Heart right ventricle (tissue), 16 donors: ENCODE data around the gene WASF2. TPM values are rescaled to one million over a fixed set of nuclear protein-coding genes. Genes with fewer than 3 reads are reported as not detected.

Experiments
- ATAC-seq, 8 donors: fragments of 200-7000 bp; cut with Tn5 transposase; one replicate each; pipeline ENCODE4 v1.9.1; 2020; ENCODE audit warnings: mild to moderate bottlenecking in 8 of 8, moderate library complexity in 8 of 8, moderate number of reproducible peaks in 1 of 8
- DNase-seq, 2 donors: peaks; one replicate each; pipeline ENCODE4 v3.0.0-alpha.2; 2020
- H3K27ac ChIP-seq, 10 donors: fragments of 200-600 bp; sonication (generic) in 2 of 10; one replicate each; pipeline versions ENCODE4 v1.5.0 to v1.8.0; 2020 to 2022; ENCODE audit warnings: mild to moderate bottlenecking in 3 of 10
- H3K27me3 ChIP-seq, 7 donors: fragments of 200-600 bp; one replicate each; pipeline ENCODE4 v1.8.0; 2021 to 2022; ENCODE audit warnings: mild to moderate bottlenecking in 2 of 7
- H3K36me3 ChIP-seq, 9 donors: fragments of 200-600 bp; sonication (generic) in 1 of 9; one replicate each; pipeline versions ENCODE4 v1.5.0 to v1.8.0; 2020 to 2022; ENCODE audit warnings: mild to moderate bottlenecking in 2 of 9
- H3K4me1 ChIP-seq, 9 donors: fragments of 200-600 bp; sonication (generic) in 1 of 9; one replicate each; pipeline versions ENCODE4 v1.5.0 to v1.8.0; 2020 to 2022; ENCODE audit warnings: mild to moderate bottlenecking in 4 of 9
- H3K4me3 ChIP-seq, 10 donors: fragments of 200-600 bp; sonication (generic) in 2 of 10; one replicate each; pipeline versions ENCODE4 v1.5.0 to v1.8.0; 2020 to 2022; ENCODE audit warnings: mild to moderate bottlenecking in 7 of 10, moderate library complexity in 2 of 10
- H3K9me3 ChIP-seq, 11 donors: fragments of 200-600 bp in 10 of 11; sonication (generic) in 2 of 11; one replicate each; pipeline versions ENCODE4 v1.5.0 to v1.8.0; 2013 to 2022; ENCODE audit warnings: mild to moderate bottlenecking in 2 of 11, control low read depth in 1 of 11, moderate library complexity in 1 of 11
- CTCF ChIP-seq, 9 donors: fragments of 200-600 bp; sonication (generic) in 2 of 9; IDR thresholded peaks; one replicate each; pipeline versions ENCODE4 v1.5.0 to v1.8.0; 2021 to 2022; ENCODE audit warnings: antibody characterized with exemption in 9 of 9, mild to moderate bottlenecking in 5 of 9, moderate library complexity in 1 of 9
- WGBS, 2 donors: extraction: QIAGEN DNeasy Blood & Tissue Kit; methylation state at CpG; one replicate each; pipeline ENCODE4 v1.1.7; 2013; ENCODE audit warnings: inconsistent platforms in 1 of 2; 5-methylcytosine and 5-hydroxymethylcytosine counted together
- intact Hi-C, 10 donors: fragments of 100-400 bp; cut with DNase I; formaldehyde crosslinking; loops; one replicate each; pipeline versions ENCODE4 v1.11.1 to v1.14.2; 2022
- polyA plus RNA-seq, 2 donors: library from polyadenylated mRNA; stranded (reverse); fragments of 200-250 nt; gene quantifications; one replicate each; pipeline ENCODE4 v1.2.3, GENCODE V29; 2013
- total RNA-seq, 10 donors: library from RNA; stranded (reverse); fragmentation: NEBNext Ultra II Directional in 3 of 10; extraction: Animal tissue kit (Norgen Biotek cat#: 25700) in 3 of 10; gene quantifications; one replicate each; pipeline versions ENCODE4 v1.2.1 to v1.2.4, GENCODE V29; 2021 to 2023
- donor health status: Arrhythmogenic right ventricular cardiomyopathy.
- donor health status: ischemic (EF 13 %, LVEDD 7.1; RV severe dilation, severe dysfunction).
- donor health status: healthy with polysubstance abuse.
- donor health status: DM: no; HTN: yes; CAD: no.
- donor health status: DM: no; HTN: no; CAD: no.
- donor health status: ischemic (EF 25% LVEDD 6.9; RV normal size, moderate dysfunction).
- donor health status: ischemic (EF 25% LVEDD 5.7; RV mildly dilated, moderate dysfunction).
- donor health status: healthy.
- donor health status: DM: yes; HTN: yes; CAD: no.
- donor health status: Ischemic cardiomyopathy.
- donor health status: ischemic (EF 35%, LVEDD 5.7; RV mildly dilated, moderate dysfunction).
- donor health status: nonischemic (EF 11% LVEDD 7.7; RV severe dilation, severe dysfunction).
- donor health status: DM: yes; HTN: yes; CAD: no.
- donor health status: PGD.
- donor health status: ischemic (EF 29% LVEDD 5.4; RV normal size, mild dysfunction).
- donor health status: nonischemic (EF 23%, LVEDD 6.1; RV moderate dilation, normal function).

The WASF2 gene
- total and polyA plus RNA-seq, 12 donors: 19.6 to 75.4 (median 50.5) TPM

- ATAC-seq (no peak), DNase-seq (no peak)
- TF ChIP-seq CTCF (IDR thresholded peaks at IDR 0.05): no peak
- intact Hi-C loops: no loop called here
- H3K4me1 ChIP-seq: peaks cover 43 to 97% (median 68%) of the 10 kb centered on the region in 9 donors
- H3K4me3 ChIP-seq: no peak overlapping the region
- H3K36me3 ChIP-seq: no peaks in the 10 kb centered on the region
- H3K27me3 ChIP-seq: no peaks in the 10 kb centered on the region
- peak overlapping the region; percentile 42 to 87 (median 68) for H3K27ac ChIP-seq
- no peaks in the 10 kb centered on the region for H3K9me3 ChIP-seq
- WGBS, 2 donors: 71 to 80% methylated on average over 21 of the region's 21 CpGs
Measured at GRCh38 chr1:27517907-27518718, 28.1 kb upstream of the WASF2 start.

- no peak for TF ChIP-seq CTCF (IDR thresholded peaks at IDR 0.05)
- no peaks in the 10 kb centered on the region for H3K27me3 ChIP-seq
Measured at GRCh38 chr1:27517301-27517700, 27.3 kb upstream of the WASF2 start.

GRCh38 chr1:27515626-27516025, 25.7 kb upstream of the WASF2 start:
- H3K4me1 ChIP-seq: peaks cover 18 to 72% (median 43%) of the 10 kb centered on the region in 9 donors
- DNase-seq (no peak), ATAC-seq (no peak)
- no peaks in the 10 kb centered on the region for H3K27me3 ChIP-seq
- H3K36me3 ChIP-seq: no peaks in the 10 kb centered on the region
- no peak for TF ChIP-seq CTCF (IDR thresholded peaks at IDR 0.05)
- H3K9me3 ChIP-seq: no peaks in the 10 kb centered on the region
- H3K4me3 ChIP-seq: no peak overlapping the region
- intact Hi-C loops: no loop called here
- WGBS, 2 donors: 89 to 90% methylated on average over 3 of the region's 3 CpGs
- peak overlapping the region in 5 of 10 donors; percentile 3 to 87 (median 26) for H3K27ac ChIP-seq

More at GRCh38 chr1:27517301-27517700, 27.3 kb upstream of the WASF2 start:
- Histone ChIP-seq H3K27ac (peak overlapping the region; percentile 42 to 87 (median 68)), H3K9me3 (no peaks in the 10 kb centered on the region), H3K4me3 (no peak overlapping the region), H3K36me3 (no peaks in the 10 kb centered on the region), H3K4me1 (peaks cover 34 to 89% (median 60%) of the 10 kb centered on the region in 9 donors)
- ATAC-seq (peak in 1 of 8 donors; percentile 41), DNase-seq (no peak)
- intact Hi-C loops: no loop called here
- WGBS, 2 donors: 63 to 64% methylated on average over 2 of the region's 2 CpGs

GRCh38 chr1:27513958-27514357, 24.0 kb upstream of the WASF2 start:
- Histone ChIP-seq H3K4me1 (peaks cover 7 to 63% (median 33%) of the 10 kb centered on the region in 9 donors), H3K9me3 (no peaks in the 10 kb centered on the region), H3K27ac (peak overlapping the region; percentile 2 to 67 (median 53)), H3K27me3 (no peaks in the 10 kb centered on the region), H3K4me3 (no peak overlapping the region), H3K36me3 (no peaks in the 10 kb centered on the region)
- intact Hi-C loops: no loop called here
- 48 to 69% methylated on average over 7 of the region's 7 CpGs for WGBS, 2 donors
- DNase-seq (peak; percentile 51 to 56), ATAC-seq (peak; percentile 31 to 83 (median 50))
- TF ChIP-seq CTCF (IDR thresholded peaks at IDR 0.05): no peak
